Sigmoid colon (tissue), 3 donors: ENCODE measurements around the gene NTNG2.

Experiments
- CTCF ChIP-seq, 4 experiments: fragments of 450-650 bp in 3 of 4; fragments of 200-600 bp in 1 of 4; IDR thresholded peaks; one replicate each; pipeline ENCODE4 v1.5.1; 2016 to 2019; ENCODE audit warnings: antibody characterized with exemption in 4 of 4, mild to moderate bottlenecking in 3 of 4, moderate library complexity in 2 of 4
- POLR2A ChIP-seq, 2 donors: fragments of 450-650 bp; IDR thresholded peaks; one replicate each; pipeline ENCODE4 v1.6.1; 2016; ENCODE audit warnings: antibody characterized with exemption in 2 of 2, mild to moderate bottlenecking in 2 of 2, moderate library complexity in 2 of 2

GRCh38 chr9:132166599-132166998, 4.7 kb downstream of the NTNG2 start:
- TF ChIP-seq CTCF (IDR thresholded peaks at IDR 0.05) (no peak), POLR2A (IDR thresholded peaks at IDR 0.05) (no peak)
